Measurements from ENCODE around the gene TRPM3.

The TRPM3 gene

GRCh38 chr9:70500793-70501192 is 620.6 kb downstream of the TRPM3 start:
- no peak for DNase-seq (ENCODE audit: low read depth)
- H3K4me3 ChIP-seq (ENCODE audit: low read depth, low read length): no peak overlapping the region
- no peak for TF ChIP-seq MYC (IDR thresholded peaks at IDR 0.05; ENCODE audit: low read depth, low read length)
- TF ChIP-seq CTCF (IDR thresholded peaks at IDR 0.05; ENCODE audit: low read depth, low read length): no peak
- no peak for TF ChIP-seq MAX (IDR thresholded peaks at IDR 0.05; ENCODE audit: low read depth, low read length)
- no peak for TF ChIP-seq POLR2A (IDR thresholded peaks at IDR 0.05; ENCODE audit: extremely low read depth, insufficient read length)

- no peak overlapping the region for H3K4me3 ChIP-seq (ENCODE audit: low read depth, low read length)
- no peak for DNase-seq (ENCODE audit: low read depth)
- TF ChIP-seq MAX (IDR thresholded peaks at IDR 0.05; ENCODE audit: low read depth, low read length): no peak
- no peak for TF ChIP-seq POLR2A (IDR thresholded peaks at IDR 0.05; ENCODE audit: extremely low read depth, insufficient read length)
- TF ChIP-seq MYC (IDR thresholded peaks at IDR 0.05; ENCODE audit: low read depth, low read length): no peak
- TF ChIP-seq CTCF (IDR thresholded peaks at IDR 0.05; ENCODE audit: low read depth, low read length): no peak
These were observed 621.8 kb downstream of the TRPM3 start for GRCh38 chr9:70499621-70500020.

- TF ChIP-seq MAX (IDR thresholded peaks at IDR 0.05; ENCODE audit: low read depth, low read length) (no peak), CTCF (IDR thresholded peaks at IDR 0.05; ENCODE audit: low read depth, low read length) (no peak), POLR2A (IDR thresholded peaks at IDR 0.05; ENCODE audit: extremely low read depth, insufficient read length) (no peak)
- no peak for DNase-seq (ENCODE audit: low read depth)
- no peak overlapping the region for H3K4me3 ChIP-seq (ENCODE audit: low read depth, low read length)
These were observed 622.6 kb downstream of the TRPM3 start for GRCh38 chr9:70498866-70499265.

GRCh38 chr9:70496244-70496643 is 625.2 kb downstream of the TRPM3 start:
- TF ChIP-seq MAX (IDR thresholded peaks at IDR 0.05; ENCODE audit: low read depth, low read length) (no peak), MYC (IDR thresholded peaks at IDR 0.05; ENCODE audit: low read depth, low read length) (no peak), CTCF (IDR thresholded peaks at IDR 0.05; ENCODE audit: low read depth, low read length) (no peak), POLR2A (IDR thresholded peaks at IDR 0.05; ENCODE audit: extremely low read depth, insufficient read length) (no peak)
- no peak overlapping the region for H3K4me3 ChIP-seq (ENCODE audit: low read depth, low read length)
- DNase-seq (ENCODE audit: low read depth): no peak

GRCh38 chr9:70495514-70495913 is 625.9 kb downstream of the TRPM3 start:
- TF ChIP-seq MAX (IDR thresholded peaks at IDR 0.05; ENCODE audit: low read depth, low read length) (no peak), CTCF (IDR thresholded peaks at IDR 0.05; ENCODE audit: low read depth, low read length) (no peak), POLR2A (IDR thresholded peaks at IDR 0.05; ENCODE audit: extremely low read depth, insufficient read length) (no peak), MYC (IDR thresholded peaks at IDR 0.05; ENCODE audit: low read depth, low read length) (no peak)
- DNase-seq (ENCODE audit: low read depth): no peak
- no peak overlapping the region for H3K4me3 ChIP-seq (ENCODE audit: low read depth, low read length)

- H3K4me3 ChIP-seq (ENCODE audit: low read depth, low read length): no peak overlapping the region
- peak; percentile 54 for DNase-seq (ENCODE audit: low read depth)
- TF ChIP-seq POLR2A (IDR thresholded peaks at IDR 0.05; ENCODE audit: extremely low read depth, insufficient read length) (no peak), MAX (IDR thresholded peaks at IDR 0.05; ENCODE audit: low read depth, low read length) (no peak), MYC (IDR thresholded peaks at IDR 0.05; ENCODE audit: low read depth, low read length) (no peak), CTCF (IDR thresholded peaks at IDR 0.05; ENCODE audit: low read depth, low read length) (no peak)
These were observed 627.2 kb downstream of the TRPM3 start for GRCh38 chr9:70494221-70494620.
